Measurements from ENCODE around the gene ST3GAL3.

DNA sequence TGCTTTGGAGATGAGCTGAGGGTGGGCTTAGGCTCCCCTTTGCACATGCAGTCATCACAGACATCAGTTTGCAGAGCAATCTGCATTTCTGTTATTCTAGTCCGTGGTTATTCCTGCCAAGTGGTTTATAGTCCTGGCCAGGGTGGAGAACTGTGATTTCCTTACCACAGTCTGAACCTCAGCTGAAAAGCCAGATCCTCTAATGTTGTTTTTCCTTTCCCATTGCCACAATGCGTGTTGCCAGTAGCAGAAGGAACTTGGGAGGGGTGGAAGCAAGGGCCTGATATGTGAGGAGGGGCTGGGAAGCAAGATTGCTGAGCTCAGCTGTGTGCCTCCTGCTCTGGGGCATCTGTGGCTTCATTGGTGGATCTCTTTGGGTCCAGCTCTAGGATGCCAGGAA is 18.0 kb upstream of the ST3GAL3 start:
- no peak for TF ChIP-seq SIN3A (IDR thresholded peaks at IDR 0.05; ENCODE audit: borderline replicate concordance, insufficient read depth, low read depth, low read length)
- TF ChIP-seq, protein P1, sequence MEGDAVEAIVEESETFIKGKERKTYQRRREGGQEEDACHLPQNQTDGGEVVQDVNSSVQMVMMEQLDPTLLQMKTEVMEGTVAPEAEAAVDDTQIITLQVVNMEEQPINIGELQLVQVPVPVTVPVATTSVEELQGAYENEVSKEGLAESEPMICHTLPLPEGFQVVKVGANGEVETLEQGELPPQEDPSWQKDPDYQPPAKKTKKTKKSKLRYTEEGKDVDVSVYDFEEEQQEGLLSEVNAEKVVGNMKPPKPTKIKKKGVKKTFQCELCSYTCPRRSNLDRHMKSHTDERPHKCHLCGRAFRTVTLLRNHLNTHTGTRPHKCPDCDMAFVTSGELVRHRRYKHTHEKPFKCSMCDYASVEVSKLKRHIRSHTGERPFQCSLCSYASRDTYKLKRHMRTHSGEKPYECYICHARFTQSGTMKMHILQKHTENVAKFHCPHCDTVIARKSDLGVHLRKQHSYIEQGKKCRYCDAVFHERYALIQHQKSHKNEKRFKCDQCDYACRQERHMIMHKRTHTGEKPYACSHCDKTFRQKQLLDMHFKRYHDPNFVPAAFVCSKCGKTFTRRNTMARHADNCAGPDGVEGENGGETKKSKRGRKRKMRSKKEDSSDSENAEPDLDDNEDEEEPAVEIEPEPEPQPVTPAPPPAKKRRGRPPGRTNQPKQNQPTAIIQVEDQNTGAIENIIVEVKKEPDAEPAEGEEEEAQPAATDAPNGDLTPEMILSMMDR (IDR thresholded peaks at IDR 0.05), result no peak
